NCI-H82 treated with DMSO at 0.1 percent for 48 hours (cell line): ENCODE measurements around the gene SLC6A16.
"Not testable (repeated sequence)": the region's sequence is repeated elsewhere in the genome, so short reads cannot be mapped to it uniquely, and the experiment has no call there.

Experiments used
- DNase-seq: peaks from one replicate; lab custom pipeline; 2025; ENCODE audit not compliant: unreplicated experiment; lab: John Stamatoyannopoulos, UW

The SLC6A16 gene

DNA sequence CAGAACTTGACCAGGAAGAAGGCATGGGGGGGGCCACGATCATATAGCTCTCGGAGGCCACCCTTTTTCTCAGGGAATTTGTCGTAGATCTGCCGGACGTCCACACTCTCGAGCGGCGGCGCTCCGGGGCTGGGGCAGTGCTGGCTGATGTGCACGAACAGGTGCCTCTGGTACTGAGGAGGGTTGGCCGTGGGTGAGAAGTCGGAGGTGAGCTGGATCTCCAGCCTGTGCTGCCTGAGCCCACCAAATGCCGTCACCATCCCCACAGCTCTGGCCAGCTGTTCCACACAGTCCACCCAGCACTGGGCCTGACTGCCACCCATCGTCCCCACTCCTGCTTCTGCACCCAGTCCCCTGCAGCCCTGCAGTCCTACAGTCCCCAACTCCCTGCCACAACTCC, 22.2 kb upstream of the SLC6A16 start:
- DNase-seq = no peak

- no peak for DNase-seq
These were observed 19.8 kb upstream of the SLC6A16 start for GRCh38 chr19:49344505-49345423.

DNA sequence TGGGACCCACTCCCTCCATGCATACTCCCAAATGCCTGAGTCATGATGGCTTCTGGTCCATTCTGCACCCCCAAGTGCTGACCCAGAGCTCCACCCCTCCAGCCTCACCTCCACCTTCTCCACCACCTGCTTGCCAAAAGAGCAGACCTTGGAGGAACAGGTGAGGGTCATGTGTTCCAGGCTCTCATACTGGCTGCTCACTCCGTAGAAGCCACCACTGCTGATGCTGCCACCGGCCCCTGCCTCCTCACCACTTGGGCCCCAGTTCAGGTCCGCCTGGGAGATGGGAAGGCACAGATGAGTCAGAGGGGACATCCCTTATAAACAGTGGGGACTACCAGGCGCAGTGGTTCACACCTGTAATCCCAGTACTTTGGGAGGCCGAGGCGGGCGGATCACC, 18.1 kb upstream of the SLC6A16 start:
- DNase-seq = no peak

- DNase-seq = no peak
These were observed 17.3 kb upstream of the SLC6A16 start for GRCh38 chr19:49342291-49342721.

DNA sequence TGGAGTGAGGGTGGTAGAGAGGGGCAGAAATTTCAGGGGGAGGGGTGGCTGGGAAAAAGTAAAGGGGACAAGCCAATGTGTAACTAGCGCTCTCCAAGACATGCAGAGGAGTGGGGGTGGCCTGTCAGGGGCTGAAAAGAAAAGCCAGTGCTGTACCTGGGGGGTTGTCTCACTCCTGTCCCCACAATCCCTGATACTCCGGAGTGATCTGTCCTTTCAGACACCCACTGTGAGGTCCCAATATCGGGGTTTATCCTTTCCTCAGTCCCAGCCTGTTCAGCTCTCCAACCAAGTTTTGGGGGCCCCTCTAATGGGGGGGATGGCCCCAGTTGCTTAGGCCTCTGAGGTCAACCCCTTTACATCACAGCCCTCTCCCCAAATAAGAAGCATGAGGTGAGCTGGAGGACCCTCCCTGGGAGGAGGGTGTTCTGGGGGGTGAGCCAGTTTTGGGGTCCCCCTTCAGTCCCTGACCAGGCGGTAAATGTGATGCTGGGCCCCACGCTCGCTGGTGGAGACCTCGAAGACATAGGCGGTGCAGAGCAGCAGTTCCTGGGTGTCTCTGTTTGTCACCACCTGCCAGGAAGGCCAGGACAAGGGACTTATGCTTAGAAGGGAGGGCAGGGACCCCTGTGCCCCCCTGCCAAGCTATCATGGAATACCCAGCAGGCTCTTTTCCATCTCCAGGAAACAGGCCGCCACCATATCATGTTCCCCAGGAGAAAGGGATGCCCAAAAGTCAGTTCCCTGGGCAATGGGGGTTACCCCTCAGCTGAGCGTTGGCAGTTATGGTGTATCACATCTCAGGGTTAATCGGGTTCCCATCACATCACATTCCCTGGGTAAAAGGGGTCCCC, 16.1 kb upstream of the SLC6A16 start:
- DNase-seq = no peak

DNA sequence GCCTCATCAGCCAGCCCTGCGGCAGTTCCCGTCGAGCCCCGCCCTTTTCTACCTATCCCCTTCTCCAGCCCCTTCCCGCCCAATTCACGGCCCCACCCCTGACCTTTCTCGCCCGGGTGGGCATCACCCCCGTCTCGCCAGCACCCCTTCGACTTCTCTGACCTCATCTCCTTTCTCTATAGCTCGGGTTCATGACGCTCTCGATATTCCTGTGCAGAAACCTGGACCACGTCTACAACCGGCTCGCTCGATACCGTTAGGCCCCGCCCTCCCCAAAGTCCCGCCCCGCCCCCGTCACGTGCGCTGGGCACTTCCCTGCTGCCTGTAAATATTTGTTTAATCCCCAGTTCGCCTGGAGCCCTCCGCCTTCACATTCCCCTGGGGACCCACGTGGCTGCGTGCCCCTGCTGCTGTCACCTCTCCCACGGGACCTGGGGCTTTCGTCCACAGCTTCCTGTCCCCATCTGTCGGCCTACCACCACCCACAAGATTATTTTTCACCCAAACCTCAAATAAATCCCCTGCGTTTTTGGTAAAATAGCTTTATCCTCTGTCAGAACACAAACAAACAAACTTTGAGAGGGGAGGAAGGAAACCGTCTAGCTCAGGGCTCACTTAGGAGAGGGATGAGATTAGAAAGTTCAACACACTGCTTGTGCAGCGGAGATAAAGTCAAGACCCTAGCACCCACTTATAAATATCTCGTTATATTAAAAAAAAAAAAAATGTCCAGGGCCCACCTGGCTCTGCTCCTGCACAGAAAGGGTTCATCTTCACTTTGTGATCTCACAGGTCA, 15.3 kb upstream of the SLC6A16 start:
- DNase-seq = peak; percentile 95

- DNase-seq = peak; percentile 86
These were observed 14.5 kb upstream of the SLC6A16 start for GRCh38 chr19:49339301-49340068.

GRCh38 chr19:49338691-49339300, 13.8 kb upstream of the SLC6A16 start:
- DNase-seq = no peak

DNA sequence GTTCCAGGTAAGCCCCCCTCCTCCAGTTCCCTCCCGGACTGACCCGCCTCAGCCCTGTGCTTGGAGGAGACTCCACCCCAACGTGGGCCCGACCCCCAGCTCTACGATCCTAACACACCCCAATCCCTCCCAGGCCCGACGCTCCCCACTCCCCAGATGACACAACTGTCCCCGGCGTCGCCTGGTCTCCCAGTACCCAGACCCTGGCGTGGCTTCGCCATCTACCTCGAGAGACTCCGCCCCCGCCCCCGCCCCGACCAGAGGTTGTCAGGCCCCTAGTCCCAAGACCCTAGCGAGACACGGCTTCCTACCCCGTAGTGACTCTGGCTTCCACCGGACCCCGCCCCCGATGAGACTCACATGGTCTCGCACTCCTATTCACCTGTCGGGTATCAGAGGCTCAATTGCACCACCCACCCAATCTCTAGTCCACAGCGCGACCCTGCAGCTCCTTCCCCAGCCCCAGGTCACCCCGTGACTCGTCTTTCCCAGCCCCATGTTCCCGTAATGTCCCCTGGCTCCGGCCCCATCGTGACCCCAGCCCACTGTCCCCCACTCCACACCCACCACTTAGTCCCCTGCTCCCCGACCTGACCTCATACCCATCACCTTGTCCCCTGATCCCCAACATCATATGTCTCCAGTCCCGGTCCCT, 13.2 kb upstream of the SLC6A16 start:
- no peak for DNase-seq

DNA sequence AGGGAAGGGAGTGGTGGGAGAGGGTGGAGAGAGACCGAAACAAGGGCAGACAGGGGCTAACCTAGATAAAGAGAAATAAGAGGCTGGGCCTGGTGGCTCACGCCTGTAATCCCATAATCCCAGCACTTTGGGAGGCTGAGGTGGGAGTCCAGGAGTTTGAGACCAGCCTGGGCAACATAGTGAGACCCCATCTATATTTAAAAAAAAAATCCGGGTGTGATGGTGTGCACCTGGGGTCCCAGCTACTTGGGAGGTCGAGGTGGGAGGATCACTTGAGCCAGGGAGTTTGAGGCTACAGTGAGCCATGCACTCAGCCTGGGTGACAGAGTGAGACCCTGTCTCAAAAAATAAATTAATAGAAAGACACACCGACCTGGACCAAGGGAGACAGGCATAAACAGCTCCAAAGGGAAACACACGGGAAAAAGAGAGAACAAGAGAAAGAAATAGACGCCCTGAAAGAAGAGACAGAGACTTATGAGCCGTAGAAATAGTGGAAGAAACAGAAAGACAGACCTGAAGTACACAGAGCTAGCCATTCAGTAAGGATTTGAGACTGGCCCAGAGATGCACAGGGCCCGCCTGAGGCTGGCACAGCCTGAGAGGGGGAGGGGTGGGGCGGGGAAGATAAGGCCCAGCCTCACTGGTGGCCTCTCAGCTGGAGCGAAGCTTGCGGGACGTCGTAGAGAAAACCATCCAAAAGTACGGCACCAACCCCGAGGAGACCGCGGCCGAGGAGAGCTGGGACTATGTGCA, 12.5 kb upstream of the SLC6A16 start:
- DNase-seq = no peak

GRCh38 chr19:49336482-49337266, 11.7 kb upstream of the SLC6A16 start:
- DNase-seq = no peak

GRCh38 chr19:49335784-49336481, 10.9 kb upstream of the SLC6A16 start:
- no peak for DNase-seq

GRCh38 chr19:49335071-49335783, 10.2 kb upstream of the SLC6A16 start, which contains the start of gene CD37:
CD37 (plus strand) TSS chr19:49335406; CDS start chr19:49335541, 135 bp downstream.
- no peak for DNase-seq

- no peak for DNase-seq
These were observed 8.9 kb upstream of the SLC6A16 start for GRCh38 chr19:49333811-49334288.

DNA sequence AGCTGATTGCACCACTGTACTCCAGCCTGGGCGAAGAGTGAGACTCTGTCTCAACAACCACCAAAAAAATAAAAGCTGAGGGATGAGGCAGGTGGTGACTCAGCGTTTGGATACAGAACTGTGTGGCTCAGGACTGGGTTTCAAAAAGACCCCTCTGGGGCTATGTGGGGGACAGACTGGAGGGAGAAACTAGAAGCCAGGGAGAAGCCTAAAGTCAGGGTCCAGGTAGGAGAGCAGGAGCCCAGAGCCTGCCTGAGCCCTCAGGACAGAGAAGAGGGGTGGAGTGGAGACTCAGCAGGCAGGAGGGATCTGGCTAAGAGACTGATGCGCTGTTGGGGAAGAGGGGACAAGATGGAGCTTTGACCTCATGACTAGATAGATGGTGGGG, 8.4 kb upstream of the SLC6A16 start:
- DNase-seq = no peak

DNA sequence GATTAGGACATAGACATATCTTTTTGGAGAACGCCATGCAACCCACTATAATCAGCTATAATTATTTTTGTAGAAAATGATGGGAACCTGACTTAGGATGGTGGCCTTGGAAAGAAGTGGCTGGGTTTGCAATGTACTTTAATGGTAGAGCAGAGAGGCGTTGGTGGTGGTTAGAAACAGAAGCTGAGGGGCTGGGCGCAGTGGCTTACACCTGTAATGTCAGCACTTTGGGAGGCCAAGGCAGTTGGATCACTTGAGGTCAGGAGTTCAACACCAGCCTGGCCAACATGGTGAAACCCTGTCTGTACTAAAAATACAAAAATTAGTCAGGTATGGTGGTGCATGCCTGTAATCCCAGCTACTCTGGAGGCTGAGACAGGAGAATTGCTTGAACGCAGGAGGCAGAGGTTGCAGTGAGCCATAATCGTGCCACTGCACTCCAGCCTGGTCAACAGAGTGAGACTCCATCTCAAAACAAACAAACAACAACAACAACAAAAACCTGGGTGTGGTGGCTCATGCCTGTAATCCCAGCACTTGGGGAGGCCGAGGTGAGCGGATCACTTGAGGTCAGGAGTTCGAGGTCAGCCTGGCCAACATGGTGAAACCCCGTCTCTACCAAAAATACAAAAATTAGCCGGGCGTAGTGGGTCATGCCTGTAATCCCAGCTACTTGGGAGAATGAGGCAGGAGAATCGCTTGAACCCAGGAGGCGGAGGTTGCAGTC, 7.9 kb upstream of the SLC6A16 start:
- DNase-seq = not testable (repeated sequence)
